SJCRH30 (cell line): ENCODE data around the gene GSAP. TPM values are rescaled to one million over a fixed set of nuclear protein-coding genes. Genes with fewer than 3 reads are reported as not detected.
"Not testable (repeated sequence)": the region's sequence is repeated elsewhere in the genome, so short reads cannot be mapped to it uniquely, and the experiment has no call there.

Experiments
- DNase-seq, 2 experiments: peaks; one replicate each; pipeline ENCODE4 v3.0.0-alpha.2; 2015 to 2020
- H3K27ac ChIP-seq: fragments of 250-450 bp; sonication (Bioruptor Pico); 2 replicates; pipeline ENCODE4 v1.5.1; 2020; ENCODE audit warnings: mild to moderate bottlenecking, moderate library complexity
- H3K27me3 ChIP-seq: fragments of 250-450 bp; sonication (Bioruptor Pico); 2 replicates; pipeline ENCODE4 v1.5.1; 2020; ENCODE audit warnings: mild to moderate bottlenecking, moderate library complexity
- H3K36me3 ChIP-seq: fragments of 250-450 bp; sonication (Bioruptor Pico); 2 replicates; pipeline ENCODE4 v1.5.1; 2020; ENCODE audit warnings: mild to moderate bottlenecking, moderate library complexity
- H3K4me1 ChIP-seq: fragments of 250-450 bp; sonication (Bioruptor Pico); 2 replicates; pipeline ENCODE4 v1.5.1; 2020; ENCODE audit warnings: mild to moderate bottlenecking, moderate library complexity
- H3K4me3 ChIP-seq: fragments of 250-450 bp; sonication (Bioruptor Pico); 2 replicates; pipeline ENCODE4 v1.5.1; 2020; ENCODE audit warnings: mild to moderate bottlenecking, moderate library complexity
- H3K9me3 ChIP-seq: fragments of 250-450 bp; sonication (Bioruptor Pico); replicated peaks from 2 replicates; pipeline ENCODE4 v1.5.1; 2020; ENCODE audit warnings: mild to moderate bottlenecking, moderate library complexity
- total RNA-seq: library from RNA; depleted of rRNA; stranded (reverse); fragments of >200 nt; shearing (Covaris generic); gene quantifications from 2 replicates; pipeline ENCODE4 v1.2.3, GENCODE V29; 2014

GSAP gene
- total RNA-seq, 1 experiment from 2014 or later, result not detected

DNA sequence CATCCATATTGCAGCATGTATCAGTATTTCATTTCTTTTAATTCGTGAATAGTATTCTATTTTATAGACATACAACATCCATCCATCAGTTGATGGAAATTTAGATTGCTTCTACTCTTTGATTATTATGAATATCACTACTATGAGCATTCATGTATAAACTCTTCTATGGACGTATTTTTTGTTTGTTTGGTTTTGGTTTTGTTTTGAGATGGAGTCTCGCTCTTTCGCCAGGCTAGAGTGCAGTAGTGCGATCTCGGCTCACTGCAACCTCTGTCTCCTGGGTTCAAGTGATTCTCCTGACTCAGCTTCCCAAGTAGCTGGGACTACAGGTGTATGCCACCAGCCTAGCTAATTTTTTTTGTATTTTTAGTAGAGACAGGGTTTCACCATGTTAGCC, 35.8 kb upstream of the GSAP start:
- H3K36me3 ChIP-seq, H3K27me3 ChIP-seq, H3K4me3 ChIP-seq, H3K9me3 ChIP-seq, DNase-seq, H3K27ac ChIP-seq: not testable (repeated sequence)
- peaks cover 44% of the 10 kb centered on the region for H3K4me1 ChIP-seq

GRCh38 chr7:77450613-77451012, 34.5 kb upstream of the GSAP start:
- Histone ChIP-seq H3K4me3 (no peak overlapping the region), H3K36me3 (no peaks in the 10 kb centered on the region), H3K9me3 (no peaks in the 10 kb centered on the region), H3K27ac (peak overlapping the region; percentile 11), H3K4me1 (peaks cover 47% of the 10 kb centered on the region), H3K27me3 (no peaks in the 10 kb centered on the region)
- peak in 1 of 2 experiments; percentile 58 for DNase-seq

- DNase-seq, result no peak
- Histone ChIP-seq H3K4me3 (no peak overlapping the region), H3K9me3 (no peaks in the 10 kb centered on the region), H3K4me1 (peaks cover 46% of the 10 kb centered on the region), H3K27me3 (no peaks in the 10 kb centered on the region), H3K27ac (peak overlapping the region; percentile 11), H3K36me3 (no peaks in the 10 kb centered on the region)
Observed at GRCh38 chr7:77450054-77450453, 33.9 kb upstream of the GSAP start.

DNA sequence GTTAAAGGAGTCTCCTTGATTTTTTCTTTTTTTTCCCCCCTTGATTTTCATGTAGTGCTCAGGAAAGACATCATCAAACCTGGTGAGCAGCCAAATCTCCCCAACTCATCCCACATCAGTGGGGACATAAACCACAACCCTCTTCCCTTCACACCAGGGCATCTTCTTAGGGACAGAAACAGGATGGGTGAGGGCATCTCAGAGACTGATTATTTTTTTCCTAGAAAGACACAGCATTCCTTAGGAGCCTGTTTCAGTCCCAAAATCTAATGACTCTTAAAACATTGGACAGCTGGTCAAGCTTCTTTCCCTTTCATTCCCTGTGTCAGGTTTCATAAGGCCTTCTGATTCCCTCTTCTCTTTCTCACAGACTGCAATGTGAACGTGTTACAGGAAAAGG, 31.5 kb upstream of the GSAP start:
- Histone ChIP-seq H3K27ac (peak overlapping the region; percentile 27), H3K36me3 (no peaks in the 10 kb centered on the region), H3K4me1 (peaks cover 53% of the 10 kb centered on the region), H3K27me3 (no peaks in the 10 kb centered on the region), H3K9me3 (no peaks in the 10 kb centered on the region), H3K4me3 (no peak overlapping the region)
- DNase-seq, result peak; percentile 18 to 65

- no peaks in the 10 kb centered on the region for H3K36me3 ChIP-seq
- H3K27ac ChIP-seq, result peak overlapping the region; percentile 99
- H3K4me1 ChIP-seq, result peaks cover 48% of the 10 kb centered on the region
- no peaks in the 10 kb centered on the region for H3K27me3 ChIP-seq
- no peak overlapping the region for H3K4me3 ChIP-seq
- no peaks in the 10 kb centered on the region for H3K9me3 ChIP-seq
- peak; percentile 94 to 98 for DNase-seq
Observed at GRCh38 chr7:77444123-77444522, 28.0 kb upstream of the GSAP start.

- Histone ChIP-seq H3K4me1 (peaks cover 47% of the 10 kb centered on the region), H3K9me3 (no peaks in the 10 kb centered on the region), H3K27me3 (no peaks in the 10 kb centered on the region), H3K4me3 (no peak overlapping the region), H3K36me3 (no peaks in the 10 kb centered on the region), H3K27ac (peak overlapping the region; percentile 99)
- peak in 1 of 2 experiments; percentile 38 for DNase-seq
Observed at GRCh38 chr7:77443042-77443441, 26.9 kb upstream of the GSAP start.

GRCh38 chr7:77442636-77443035, 26.5 kb upstream of the GSAP start:
- no peak overlapping the region for H3K4me3 ChIP-seq
- no peaks in the 10 kb centered on the region for H3K9me3 ChIP-seq
- H3K27me3 ChIP-seq, result no peaks in the 10 kb centered on the region
- peak overlapping the region; percentile 99 for H3K27ac ChIP-seq
- H3K4me1 ChIP-seq, result peaks cover 43% of the 10 kb centered on the region
- DNase-seq, result peak; percentile 58 to 85
- H3K36me3 ChIP-seq, result no peaks in the 10 kb centered on the region

DNA sequence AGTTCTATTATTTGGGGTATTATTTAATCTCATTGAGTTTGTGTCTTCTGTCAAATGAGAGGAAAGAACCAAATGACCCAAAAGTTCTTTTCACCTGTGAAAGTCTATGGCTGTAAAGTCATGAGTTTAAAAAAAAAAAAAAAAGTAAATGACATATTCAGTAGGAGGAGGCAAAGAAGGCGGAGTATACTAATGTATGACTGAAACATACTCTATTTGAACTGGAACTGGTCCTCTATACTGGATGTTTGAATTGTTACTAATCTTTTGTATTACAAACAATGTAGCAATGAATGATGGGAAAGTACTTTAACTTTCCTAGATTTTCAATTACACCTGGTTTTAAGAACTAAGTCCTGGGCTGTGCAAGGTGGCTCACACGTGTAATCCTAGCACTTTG, 24.9 kb upstream of the GSAP start:
- no peak overlapping the region for H3K4me3 ChIP-seq
- no peak for DNase-seq
- peaks cover 30% of the 10 kb centered on the region for H3K4me1 ChIP-seq
- H3K27me3 ChIP-seq, result no peaks in the 10 kb centered on the region
- H3K36me3 ChIP-seq, result no peaks in the 10 kb centered on the region
- no peak overlapping the region for H3K27ac ChIP-seq
- H3K9me3 ChIP-seq, result no peaks in the 10 kb centered on the region

- no peaks in the 10 kb centered on the region for H3K9me3 ChIP-seq
- H3K27me3 ChIP-seq, result no peaks in the 10 kb centered on the region
- no peaks in the 10 kb centered on the region for H3K36me3 ChIP-seq
- H3K4me3 ChIP-seq, result no peak overlapping the region
- H3K4me1 ChIP-seq, result peaks cover 25% of the 10 kb centered on the region
- DNase-seq, result peak; percentile 42 to 64
- H3K27ac ChIP-seq, result no peak overlapping the region
Observed at GRCh38 chr7:77439572-77439971, 23.4 kb upstream of the GSAP start.

DNA sequence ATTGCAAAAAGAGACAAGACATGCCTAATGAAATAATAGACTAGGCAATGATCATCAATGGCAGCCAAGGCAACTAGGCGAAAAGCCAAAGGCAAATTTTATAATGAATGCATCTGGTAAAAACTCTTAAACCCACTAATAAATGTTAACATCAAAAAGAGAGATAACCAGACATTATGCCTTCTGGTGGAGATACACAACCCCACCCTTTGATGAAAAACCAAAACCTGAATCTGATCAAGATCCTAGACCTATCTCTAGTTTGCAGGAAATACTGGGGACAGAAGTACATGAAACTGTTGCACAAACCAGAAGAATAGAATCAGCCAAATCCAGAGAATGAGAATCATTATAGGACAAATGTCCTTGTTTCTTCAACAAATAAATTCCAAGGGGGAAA, 22.0 kb upstream of the GSAP start:
- Histone ChIP-seq H3K4me3 (no peak overlapping the region), H3K36me3 (no peaks in the 10 kb centered on the region), H3K9me3 (no peaks in the 10 kb centered on the region), H3K4me1 (peaks cover 13% of the 10 kb centered on the region), H3K27ac (no peak overlapping the region), H3K27me3 (no peaks in the 10 kb centered on the region)
- no peak for DNase-seq

DNA sequence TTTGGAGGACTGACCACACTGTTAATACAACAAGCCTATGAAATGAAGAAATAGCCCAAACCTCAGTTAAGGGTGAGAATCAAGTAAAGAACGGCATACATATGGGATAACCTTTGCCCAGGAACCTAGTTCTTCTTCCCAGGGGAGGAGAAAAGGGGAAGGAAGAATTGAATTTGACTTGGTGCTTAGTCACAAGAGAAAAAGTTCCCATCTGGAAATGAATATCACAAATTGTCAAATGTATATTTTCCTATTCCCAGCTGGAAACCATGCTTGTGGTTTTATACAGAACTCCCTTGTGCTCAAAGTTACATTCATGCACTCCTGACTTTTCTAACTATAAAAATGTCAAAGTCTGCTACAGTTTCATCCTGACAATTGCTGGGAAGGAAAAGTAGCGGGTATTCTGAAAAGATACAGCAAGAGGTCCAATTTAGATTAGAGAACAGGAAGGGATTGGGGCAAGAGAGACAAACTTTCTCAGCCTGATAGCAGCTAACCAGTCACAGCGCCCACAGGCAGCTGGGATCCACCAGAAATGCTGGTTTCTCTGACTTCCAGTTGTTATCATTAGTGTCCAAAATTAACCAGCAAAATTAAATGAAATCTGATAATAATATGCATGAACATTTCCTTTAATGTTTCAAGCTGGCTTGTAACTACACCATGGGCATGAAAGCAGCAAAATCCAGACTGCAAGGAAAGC, 18.6 kb upstream of the GSAP start:
- no peaks in the 10 kb centered on the region for H3K36me3 ChIP-seq
- H3K27me3 ChIP-seq, result no peaks in the 10 kb centered on the region
- no peak overlapping the region for H3K27ac ChIP-seq
- no peak overlapping the region for H3K4me3 ChIP-seq
- H3K9me3 ChIP-seq, result no peaks in the 10 kb centered on the region
- 0 out of 2 replicates have a peak, but pooled peaks cover 2% of the 10 kb centered on the region for H3K4me1 ChIP-seq
- no peak for DNase-seq

GRCh38 chr7:77433901-77434300, 17.8 kb upstream of the GSAP start:
- no peaks in the 10 kb centered on the region for H3K36me3 ChIP-seq
- DNase-seq, result no peak
- H3K27ac ChIP-seq, result no peak overlapping the region
- H3K9me3 ChIP-seq, result no peaks in the 10 kb centered on the region
- H3K27me3 ChIP-seq, result no peaks in the 10 kb centered on the region
- no peak overlapping the region for H3K4me3 ChIP-seq
- H3K4me1 ChIP-seq, result 0 out of 2 replicates have a peak, but pooled peaks cover 2% of the 10 kb centered on the region

- H3K27me3 ChIP-seq, result no peaks in the 10 kb centered on the region
- peaks cover 26% of the 10 kb centered on the region for H3K4me1 ChIP-seq
- H3K4me3 ChIP-seq, result no peak overlapping the region
- no peaks in the 10 kb centered on the region for H3K36me3 ChIP-seq
- no peaks in the 10 kb centered on the region for H3K9me3 ChIP-seq
- H3K27ac ChIP-seq, result no peak overlapping the region
- DNase-seq, result no peak
Observed at GRCh38 chr7:77430927-77431326, 14.8 kb upstream of the GSAP start.

- H3K4me3 ChIP-seq, result no peak overlapping the region
- DNase-seq, result no peak
- no peaks in the 10 kb centered on the region for H3K9me3 ChIP-seq
- H3K27ac ChIP-seq, result no peak overlapping the region
- no peaks in the 10 kb centered on the region for H3K27me3 ChIP-seq
- H3K4me1 ChIP-seq, result peaks cover 29% of the 10 kb centered on the region
- no peaks in the 10 kb centered on the region for H3K36me3 ChIP-seq
Observed at GRCh38 chr7:77428777-77429231, 12.7 kb upstream of the GSAP start.

DNA sequence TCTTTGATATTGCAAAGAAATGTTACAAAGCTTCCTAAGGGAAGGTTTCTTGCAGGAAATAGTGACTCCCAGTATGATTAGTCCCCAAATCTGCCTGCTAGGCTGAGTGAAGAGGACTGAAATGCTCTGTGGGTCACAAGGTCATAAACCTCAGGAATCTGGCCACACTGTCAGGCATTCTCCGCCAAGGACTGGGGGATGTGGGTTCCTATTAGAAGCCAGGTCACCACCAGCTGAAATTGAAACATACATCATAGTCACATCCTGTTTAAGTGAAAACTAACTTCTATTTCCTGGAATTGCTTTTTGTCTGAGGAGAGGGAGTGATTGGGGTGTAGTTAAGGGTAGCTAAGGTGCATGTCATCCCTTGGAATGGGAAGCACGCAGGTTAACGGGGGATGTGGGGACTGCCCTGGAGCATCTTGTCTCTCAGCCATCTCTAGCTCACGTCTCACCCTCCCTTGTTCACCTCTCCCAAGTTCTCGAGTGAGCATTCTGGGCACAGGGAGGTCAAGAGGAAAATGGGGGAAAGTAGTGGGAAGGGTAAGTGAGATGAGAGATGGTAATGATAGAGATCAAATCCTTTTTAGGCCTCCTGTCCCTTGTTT, 12.0 kb upstream of the GSAP start:
- no peaks in the 10 kb centered on the region for H3K36me3 ChIP-seq
- H3K27ac ChIP-seq, result peak overlapping the region; percentile 34
- no peaks in the 10 kb centered on the region for H3K9me3 ChIP-seq
- H3K4me3 ChIP-seq, result no peak overlapping the region
- peak; percentile 38 to 42 for DNase-seq
- H3K4me1 ChIP-seq, result peaks cover 29% of the 10 kb centered on the region
- no peaks in the 10 kb centered on the region for H3K27me3 ChIP-seq
